Left kidney (tissue), 8 donors: ENCODE results near the gene MIEF2. TPM values are rescaled to one million over a fixed set of nuclear protein-coding genes. Genes with fewer than 3 reads are reported as not detected.
"Not testable (repeated sequence)": the region's sequence is repeated elsewhere in the genome, so short reads cannot be mapped to it uniquely, and the experiment has no call there.

ENCODE experiments used
- DNase-seq: peaks from one replicate; pipeline ENCODE4 v3.0.0-alpha.2; 2013
- long read RNA-seq, 8 donors: transcript quantifications; one replicate each; lab custom pipeline, GENCODE V29; 2026
- polyA plus RNA-seq: library from polyadenylated mRNA; unstranded; fragments of 120-200 nt; gene quantifications from one replicate; pipeline ENCODE4 v1.2.1, GENCODE V29; 2013; ENCODE audit not compliant: insufficient read length

The MIEF2 gene
- 13.6 TPM for polyA plus RNA-seq
- long read RNA-seq, donor 1, transcript MIEF2-201 (4 exons, 3,364 nt) = major isoform, 9 of 13 reads
- long read RNA-seq, donor 1, partial matches to known transcripts = 0 of 13 reads
- long read RNA-seq, donor 1, other reads (novel, unspliced or antisense) = 0 of 13 reads
- long read RNA-seq, donor 2, transcript MIEF2-201 (4 exons, 3,364 nt) = major isoform, 6 of 8 reads
- long read RNA-seq, donor 2, partial matches to known transcripts = 0 of 8 reads
- long read RNA-seq, donor 2, other reads (novel, unspliced or antisense) = 0 of 8 reads
- long read RNA-seq, donor 3, transcript MIEF2-201 (4 exons, 3,364 nt) = major isoform, 7 of 9 reads
- long read RNA-seq, donor 3, partial matches to known transcripts = 0 of 9 reads
- long read RNA-seq, donor 3, other reads (novel, unspliced or antisense) = 0 of 9 reads
- long read RNA-seq, donor 4, partial matches to known transcripts = 0 of 1 reads
- long read RNA-seq, donor 4, other reads (novel, unspliced or antisense) = 0 of 1 reads
- long read RNA-seq, donor 5, transcript MIEF2-201 (4 exons, 3,364 nt) = major isoform, 8 of 9 reads
- long read RNA-seq, donor 5, partial matches to known transcripts = 0 of 9 reads
- long read RNA-seq, donor 5, other reads (novel, unspliced or antisense) = 0 of 9 reads
- long read RNA-seq, donor 6, transcript MIEF2-201 (4 exons, 3,364 nt) = major isoform, 12 of 13 reads
- long read RNA-seq, donor 6, partial matches to known transcripts = 0 of 13 reads
- long read RNA-seq, donor 6, other reads (novel, unspliced or antisense) = 0 of 13 reads
- long read RNA-seq, donor 7, transcript MIEF2-201 (4 exons, 3,364 nt) = major isoform, 12 of 14 reads
- long read RNA-seq, donor 7, partial matches to known transcripts = 0 of 14 reads
- long read RNA-seq, donor 7, other reads (novel, unspliced or antisense) = 0 of 14 reads
- long read RNA-seq, donor 8, partial matches to known transcripts = 0 of 4 reads
- long read RNA-seq, donor 8, other reads (novel, unspliced or antisense) = 0 of 4 reads

DNA sequence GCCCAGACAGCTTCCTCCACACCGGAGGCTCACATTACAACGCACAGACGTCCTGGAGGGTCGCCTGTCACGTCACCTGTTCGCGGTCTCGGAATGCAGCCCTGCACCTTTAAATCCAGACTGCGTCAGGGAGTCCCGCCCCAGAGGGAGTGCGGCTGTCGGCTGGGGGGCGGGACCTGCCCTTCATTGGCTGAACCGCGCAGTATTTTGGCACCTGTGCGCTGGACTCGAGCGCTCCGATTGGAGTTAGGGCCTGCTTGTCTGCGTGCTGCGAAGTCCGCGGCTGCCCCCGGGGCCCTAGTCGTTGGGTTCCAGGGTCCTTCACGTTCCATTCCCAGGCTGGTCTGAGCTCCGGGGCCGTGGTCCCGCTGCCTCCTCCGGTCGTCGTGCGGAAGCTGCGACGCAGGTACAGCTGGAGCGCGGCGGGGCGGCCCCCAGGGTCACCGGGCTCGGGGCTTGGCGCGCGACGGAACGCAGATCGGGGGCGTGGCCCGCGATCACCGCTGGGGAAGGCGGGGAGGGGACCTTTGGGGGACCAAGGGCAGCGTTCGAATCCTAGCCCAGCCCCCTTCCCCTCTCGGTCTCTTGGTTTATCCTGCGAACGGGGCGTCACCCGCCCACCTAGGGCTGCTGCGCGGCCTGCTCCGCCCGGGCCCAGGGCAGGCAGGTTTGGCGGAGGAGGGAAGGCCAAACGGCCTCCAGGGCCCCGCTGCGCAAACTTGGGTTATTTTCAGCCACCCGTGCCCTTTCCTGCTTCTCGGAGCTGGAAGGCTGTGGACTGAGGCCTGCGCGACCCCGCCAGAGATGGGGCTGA, at the start of gene MIEF2:
Gene MIEF2 (plus strand): TSS at position 331 of the 814 bp plus-strand sequence. CDS start 2,059 bp downstream, outside the sequence.
- peak; percentile 92 for DNase-seq

- DNase-seq = no peak
Observed at GRCh38 chr17:18213666-18214270, 46.7 kb upstream of the MIEF2 start.

DNA sequence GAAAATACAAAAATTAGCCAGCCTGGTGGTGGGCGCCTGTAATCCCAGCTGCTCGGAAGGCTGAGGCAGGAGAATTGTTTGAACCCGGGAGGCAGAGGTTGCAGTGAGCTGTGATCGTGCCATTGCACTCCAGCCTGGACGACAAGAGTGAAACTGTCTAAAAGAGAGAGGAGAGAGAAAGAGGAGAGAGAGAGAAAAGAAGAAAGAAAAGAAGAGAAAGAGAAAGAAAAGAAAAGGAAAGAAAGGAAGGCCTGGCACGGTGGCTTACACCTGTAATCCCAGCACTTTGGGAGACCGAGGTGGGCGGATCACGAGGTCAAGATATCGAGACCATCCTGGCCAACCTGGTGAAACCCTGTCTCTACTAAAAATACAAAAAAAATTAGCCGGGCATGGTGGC, 43.6 kb upstream of the MIEF2 start:
- not testable (repeated sequence) for DNase-seq

DNA sequence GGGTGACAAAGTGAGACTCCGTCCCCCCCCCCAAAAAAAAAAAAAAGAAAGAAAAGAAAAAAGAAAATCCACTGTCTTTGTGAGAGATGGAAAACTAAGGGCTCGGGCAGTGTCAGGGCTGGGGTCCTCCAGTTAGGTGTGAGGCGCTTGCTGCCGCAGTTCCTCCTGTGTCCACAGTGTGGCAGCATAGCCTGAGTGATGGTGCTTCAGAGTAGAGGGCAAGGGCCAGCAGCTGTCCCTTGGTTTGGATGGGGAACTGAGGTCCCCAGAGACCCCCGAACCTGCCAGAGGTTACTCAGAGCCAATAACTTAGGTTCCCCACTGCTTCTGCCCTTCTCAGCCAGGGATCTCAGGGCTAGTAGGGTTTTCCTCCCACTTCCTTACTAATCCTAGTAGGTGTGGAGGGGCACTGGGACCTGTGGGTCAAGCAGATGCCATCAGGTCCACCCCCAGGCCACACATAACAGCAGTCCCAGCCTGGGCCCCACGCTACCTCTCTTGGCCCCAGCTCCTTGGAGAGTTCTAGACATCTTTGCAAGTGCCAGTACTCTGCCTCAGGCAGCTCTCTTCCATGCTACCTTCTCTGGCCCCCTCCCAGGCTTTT, 42.9 kb upstream of the MIEF2 start:
- peak; percentile 64 for DNase-seq

GRCh38 chr17:18218756-18219415, 41.6 kb upstream of the MIEF2 start:
- DNase-seq = no peak

DNA sequence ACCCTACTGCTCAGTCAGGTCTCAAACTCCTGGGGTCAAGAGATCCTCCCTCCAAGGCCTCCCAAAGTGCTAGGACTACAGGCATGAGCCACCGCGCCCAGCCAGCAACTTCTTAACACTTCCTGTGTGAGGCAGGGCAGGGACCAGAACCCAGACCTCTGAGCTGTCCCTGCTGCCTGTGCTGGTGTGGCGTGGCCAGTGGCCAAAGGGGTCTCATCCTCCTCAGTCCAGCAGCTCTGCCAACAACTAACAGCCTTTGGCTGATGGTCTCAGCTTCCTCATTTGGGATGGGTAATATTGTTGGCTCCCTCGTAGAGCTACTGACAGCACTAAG, 36.4 kb upstream of the MIEF2 start:
- no peak for DNase-seq

DNA sequence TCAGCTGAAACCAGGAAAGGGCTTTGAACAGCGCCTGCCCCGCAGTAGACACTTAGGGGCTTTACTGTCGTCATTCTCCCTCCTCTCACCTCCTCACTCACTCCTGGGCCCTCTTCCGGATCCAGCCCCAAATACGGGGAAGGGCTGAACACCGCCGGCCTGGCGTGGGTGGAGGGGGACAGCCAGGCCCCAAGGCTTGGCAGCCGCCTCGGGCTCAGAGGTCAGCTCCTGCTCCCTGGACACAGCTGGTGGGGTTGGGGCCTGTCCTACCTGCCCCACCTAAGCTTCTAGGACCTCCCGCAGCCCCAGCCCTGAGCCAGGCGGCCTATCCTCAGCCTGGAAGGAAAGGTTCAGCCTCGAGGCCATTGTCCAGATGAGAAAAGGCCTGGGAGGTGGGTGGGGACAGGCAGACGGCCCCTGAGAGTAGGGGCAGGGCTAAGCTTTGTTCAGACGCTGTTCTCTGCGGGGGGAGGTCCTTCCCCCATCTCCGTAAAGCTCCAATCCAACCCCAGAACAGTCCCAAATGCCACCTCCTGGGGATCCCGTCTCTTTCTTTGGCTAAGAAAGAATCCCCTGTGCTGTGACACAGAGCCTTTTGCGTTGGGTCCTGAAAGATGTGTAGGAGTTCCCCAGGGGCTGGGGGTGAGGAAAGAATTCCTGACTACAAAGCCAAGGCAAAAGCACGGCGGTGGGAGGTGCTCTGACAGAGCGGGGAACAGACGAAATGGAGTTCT, 35.9 kb upstream of the MIEF2 start:
- no peak for DNase-seq

DNA sequence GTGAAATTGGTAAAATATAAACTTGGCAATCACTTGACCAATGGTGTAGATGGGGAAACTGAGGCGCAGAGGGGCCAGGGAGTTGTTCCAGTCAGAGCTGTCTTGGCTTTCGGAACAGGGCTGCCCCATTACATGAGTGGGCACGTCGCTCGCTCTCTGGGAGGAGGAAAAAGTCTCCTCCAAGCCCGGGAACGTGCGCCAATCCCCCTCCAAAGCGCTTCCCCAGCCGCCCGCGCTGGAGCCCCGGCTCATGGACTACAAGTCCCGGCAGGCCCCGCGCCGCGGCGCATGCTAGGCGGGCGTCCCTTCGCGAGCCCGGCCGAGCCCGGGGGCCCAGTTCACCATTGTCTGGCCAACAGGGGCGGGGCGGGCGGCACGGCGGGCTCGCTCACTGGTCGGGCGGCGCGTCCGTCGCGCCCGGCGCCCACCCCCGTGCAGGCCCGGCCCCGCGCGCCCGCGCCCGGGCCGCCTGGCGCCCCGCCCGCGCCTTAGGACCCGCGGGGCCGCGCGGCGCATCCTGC, 35.3 kb upstream of the MIEF2 start, which contains the start of gene LLGL1:
Gene LLGL1 (plus strand): TSS at position 515 of the 521 bp plus-strand sequence. CDS start 48 bp downstream, outside the sequence.
- peak; percentile 96 for DNase-seq

- DNase-seq = no peak
Observed at GRCh38 chr17:18225642-18226283, 34.7 kb upstream of the MIEF2 start.

- no peak for DNase-seq
Observed at GRCh38 chr17:18226284-18226945, 34.0 kb upstream of the MIEF2 start.

DNA sequence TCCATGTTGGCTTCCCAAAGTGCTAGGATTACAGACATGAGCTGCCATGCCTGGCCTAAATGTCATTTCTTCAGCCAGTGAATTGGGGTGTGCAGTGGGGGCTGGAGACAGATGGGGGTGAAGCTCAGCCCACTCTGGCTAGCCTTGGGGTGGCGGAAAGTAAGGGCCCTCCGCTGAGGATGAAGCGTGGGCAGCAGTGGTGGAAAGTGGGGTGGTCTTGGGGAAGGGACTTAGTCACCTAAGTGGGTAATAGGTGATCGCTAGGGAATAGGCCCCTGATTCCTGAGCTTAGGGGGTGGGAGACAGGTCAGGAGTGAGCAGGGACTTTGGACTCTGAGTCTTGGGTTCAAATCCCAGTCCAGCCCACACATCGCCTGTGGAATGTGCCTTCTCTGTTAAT, 32.8 kb upstream of the MIEF2 start:
- no peak for DNase-seq

DNA sequence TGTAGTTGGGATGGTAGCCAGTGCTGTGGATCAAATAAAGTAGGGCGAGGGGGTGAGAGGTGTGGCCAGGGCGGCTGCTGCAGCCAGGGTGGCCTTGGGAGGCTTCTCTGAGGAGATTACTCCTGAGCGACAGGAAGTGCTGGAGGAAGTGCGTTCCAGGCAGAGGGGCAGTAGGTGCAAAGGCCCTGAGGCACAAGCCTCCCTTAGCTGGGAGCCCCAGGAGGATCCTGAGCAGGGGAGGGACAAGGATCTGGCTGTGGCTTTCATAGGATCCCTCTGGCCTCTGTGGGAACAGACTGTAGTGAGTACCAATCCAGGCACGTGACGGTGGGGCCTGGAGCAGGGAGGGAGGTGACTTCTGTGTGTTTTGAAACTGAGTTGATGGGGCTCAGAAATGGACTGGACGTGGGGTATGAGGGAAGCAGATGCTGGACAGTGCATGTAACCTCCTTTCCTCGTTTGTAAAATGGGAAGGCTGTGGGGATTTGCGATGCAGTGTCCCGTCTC, 32.2 kb upstream of the MIEF2 start:
- no peak for DNase-seq

DNA sequence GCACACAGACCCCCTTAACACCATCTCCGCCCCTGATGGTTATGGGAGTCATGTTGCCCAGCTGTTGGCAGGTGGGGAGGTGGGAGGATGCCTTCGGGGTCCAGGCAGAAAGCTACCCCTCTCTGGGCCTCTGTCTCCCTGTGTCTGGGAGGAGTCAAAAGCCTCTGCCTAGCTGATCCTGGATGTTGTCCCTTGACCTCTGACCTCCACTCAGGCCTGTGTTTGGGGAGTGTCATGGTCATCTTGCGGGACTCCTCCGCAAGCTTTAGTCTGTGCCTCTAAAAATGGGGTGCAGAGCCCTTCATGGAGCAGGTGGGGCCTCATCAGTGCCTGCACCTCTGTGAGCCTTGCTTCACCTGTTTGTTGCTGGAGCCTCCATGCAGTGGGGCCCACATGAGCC, 31.2 kb upstream of the MIEF2 start:
- DNase-seq = no peak

GRCh38 chr17:18229771-18230170, 30.7 kb upstream of the MIEF2 start:
- DNase-seq = no peak

DNA sequence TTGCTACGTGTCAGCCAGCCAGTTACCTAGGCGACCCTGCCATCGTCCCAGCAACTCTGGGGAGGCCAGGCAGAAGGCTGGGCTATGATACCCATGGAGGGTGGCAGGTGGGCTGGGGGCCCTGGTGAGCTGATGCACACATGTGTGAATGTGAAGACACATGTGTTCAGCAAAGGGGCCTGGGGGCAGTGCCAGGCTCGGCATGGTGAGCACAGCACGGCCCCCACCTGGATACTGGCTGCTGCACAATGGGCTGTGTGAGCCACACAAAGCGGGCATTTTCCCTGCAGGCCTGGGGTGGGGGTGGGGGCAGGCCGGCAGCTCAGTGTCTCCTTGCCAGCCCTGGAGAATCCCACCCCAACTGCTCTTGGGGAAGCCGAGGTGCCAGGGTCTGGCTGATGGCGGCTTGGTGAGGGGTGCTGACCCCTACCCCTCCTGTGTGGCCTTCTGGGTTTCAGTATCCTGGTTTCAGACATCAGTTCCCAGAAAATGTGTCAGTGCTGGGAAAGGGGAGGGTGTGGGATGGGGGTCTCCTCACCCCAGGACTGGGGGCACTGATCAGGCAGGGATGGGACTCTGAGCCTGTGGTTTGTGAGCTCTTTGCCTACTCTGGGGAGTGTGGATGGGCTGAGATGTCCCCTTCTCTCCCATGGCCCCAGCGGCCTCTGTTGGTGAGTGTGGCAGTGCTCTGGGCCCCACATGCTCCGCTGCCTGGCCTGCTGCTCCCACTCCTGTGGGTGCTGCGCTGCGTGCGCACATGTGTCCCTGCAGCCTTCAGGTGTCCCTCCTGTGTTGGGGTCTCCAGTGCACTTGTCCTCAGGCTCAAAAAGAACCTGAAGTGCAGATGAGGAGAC, 29.9 kb upstream of the MIEF2 start:
- no peak for DNase-seq

- DNase-seq = no peak
Observed at GRCh38 chr17:18231164-18231563, 29.3 kb upstream of the MIEF2 start.
